Stimulated activated naive B cell treated with anti-CD40 and anti-IgM and Interleukin-4, amounts not matched to agents 10 μg/mL and 1 μg/mL and 100 μg/mL, for 72 hours (primary cell): ENCODE data around the gene PDSS2.
A peak's percentile ranks its signal among the peaks of the same experiment; 100 is the strongest.
"Not testable (repeated sequence)": the region's sequence is repeated elsewhere in the genome, so short reads cannot be mapped to it uniquely, and the experiment has no call there.

Experiments used
- ATAC-seq, 2 donors: fragments of 150-1000 bp; cut with Tn5 transposase; replicated peaks; 2 replicates each; pipeline ENCODE4 v1.10.0; 2021; ENCODE audit warnings: moderate library complexity in 1 of 2
- DNase-seq: peaks from one replicate; pipeline ENCODE4 v3.0.0; 2021
- H3K27ac Mint-ChIP-seq: one replicate; pipeline ENCODE4 v1.8.0; 2022; ENCODE audit warnings: mild to moderate bottlenecking, mixed read lengths
- H3K27me3 Mint-ChIP-seq, 2 donors: one replicate each; pipeline ENCODE4 v1.8.0; 2022; ENCODE audit warnings: mixed read lengths in 2 of 2
- H3K36me3 Mint-ChIP-seq, 2 donors: one replicate each; pipeline ENCODE4 v1.8.0; 2022; ENCODE audit warnings: mixed read lengths in 2 of 2, mild to moderate bottlenecking in 1 of 2
- H3K4me1 Mint-ChIP-seq, 2 donors: one replicate each; pipeline ENCODE4 v1.8.0; 2022; ENCODE audit warnings: mixed read lengths in 2 of 2, mild to moderate bottlenecking in 1 of 2
- H3K4me3 Mint-ChIP-seq, 2 donors: one replicate each; pipeline ENCODE4 v1.8.0; 2022; ENCODE audit warnings: mild to moderate bottlenecking in 2 of 2, mixed read lengths in 2 of 2, moderate library complexity in 1 of 2
- H3K9me3 Mint-ChIP-seq, 2 donors: one replicate each; pipeline ENCODE4 v1.8.0; 2022; ENCODE audit warnings: mixed read lengths in 2 of 2, mild to moderate bottlenecking in 1 of 2

The PDSS2 gene

DNA sequence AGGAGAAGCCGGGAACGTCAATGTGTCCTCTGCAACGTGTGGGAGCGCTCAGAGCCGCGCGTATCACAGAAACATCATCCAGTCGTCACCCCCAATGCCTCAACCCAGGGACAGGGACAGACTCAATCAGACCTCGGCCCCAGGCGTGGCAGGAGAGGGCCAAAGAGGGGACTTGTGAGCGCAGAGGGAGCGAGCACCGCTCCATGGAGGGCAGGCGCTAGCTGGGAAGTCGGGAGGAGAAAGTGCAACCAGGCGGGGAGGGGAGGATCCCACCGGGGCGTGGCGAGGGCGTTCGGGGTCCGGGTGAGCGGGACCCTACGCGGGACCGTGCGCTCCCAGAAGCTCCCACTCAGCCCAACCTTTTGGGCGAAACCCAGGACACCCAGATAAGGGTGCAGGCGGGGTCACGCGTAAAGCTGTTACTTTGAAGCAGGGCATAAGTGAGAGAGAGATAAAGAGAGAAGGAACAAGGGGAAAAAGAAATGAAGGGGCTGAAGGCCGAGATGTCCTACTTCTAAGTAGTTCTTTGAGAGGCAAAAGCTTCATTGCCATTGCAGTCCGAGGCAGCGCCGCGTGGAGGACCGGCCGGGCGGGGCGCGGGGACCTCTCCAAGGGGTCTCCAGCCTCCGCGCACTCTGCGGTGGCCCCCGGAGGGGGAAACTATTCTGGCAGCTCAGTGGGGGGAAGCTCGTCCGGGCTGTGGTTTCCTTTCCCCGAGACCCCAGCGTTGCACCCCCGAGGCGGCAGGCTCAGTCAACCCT, 29.7 kb upstream of the PDSS2 start:
- DNase-seq (peak; percentile 9), ATAC-seq (peak; percentile 39 to 44)
- H3K36me3 Mint-ChIP-seq, result peaks cover 0 to 2% of the 10 kb centered on the region in 2 donors
- peaks cover 15 to 24% of the 10 kb centered on the region in 2 donors for H3K27me3 Mint-ChIP-seq
- H3K27ac Mint-ChIP-seq, result peak overlapping the region; percentile 52
- peaks cover 9 to 28% of the 10 kb centered on the region in 2 donors for H3K4me1 Mint-ChIP-seq
- no peaks in the 10 kb centered on the region for H3K9me3 Mint-ChIP-seq
- peak overlapping the region; percentile 87 to 90 for H3K4me3 Mint-ChIP-seq

DNA sequence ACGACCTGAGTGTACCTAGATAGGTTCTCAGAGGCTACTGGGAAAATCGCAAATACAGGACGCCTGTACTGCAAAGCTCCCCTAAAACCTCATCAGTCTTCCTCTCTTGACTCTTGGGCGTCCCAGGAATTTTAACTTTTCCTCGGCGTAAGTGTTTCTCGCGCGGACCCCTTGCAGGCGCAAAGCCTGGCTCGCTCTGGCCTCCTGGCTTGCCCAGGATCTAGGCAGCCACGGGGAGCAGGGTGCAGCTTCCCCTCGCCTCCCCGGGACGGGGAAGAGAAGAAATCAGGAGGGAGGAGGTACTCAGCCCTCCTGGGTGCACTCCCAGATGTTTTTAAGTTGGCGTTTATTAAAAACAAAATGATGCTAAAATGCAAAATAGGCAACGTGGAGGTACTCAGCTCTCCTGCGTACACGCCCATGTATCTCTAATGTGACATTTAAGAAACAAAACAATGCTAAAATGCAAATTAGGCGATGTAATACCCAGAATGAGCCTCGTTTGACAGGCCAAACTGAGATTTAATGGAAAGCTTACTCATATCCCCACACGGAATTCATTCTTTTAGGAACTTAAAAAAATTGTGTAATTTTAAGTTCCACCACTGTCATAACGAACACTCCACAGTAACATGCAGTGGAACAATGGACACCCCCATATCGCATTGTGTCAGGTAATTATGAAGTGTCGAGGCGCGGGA, 29.0 kb upstream of the PDSS2 start:
- peak in 1 of 2 donors; percentile 28 for ATAC-seq
- peak overlapping the region; percentile 87 to 90 for H3K4me3 Mint-ChIP-seq
- DNase-seq, result no peak
- H3K36me3 Mint-ChIP-seq, result peaks cover 0 to 2% of the 10 kb centered on the region in 2 donors
- H3K27me3 Mint-ChIP-seq, result peaks cover 15 to 24% of the 10 kb centered on the region in 2 donors
- H3K4me1 Mint-ChIP-seq, result peaks cover 9 to 28% of the 10 kb centered on the region in 2 donors
- peak overlapping the region; percentile 52 for H3K27ac Mint-ChIP-seq
- H3K9me3 Mint-ChIP-seq, result no peaks in the 10 kb centered on the region

DNA sequence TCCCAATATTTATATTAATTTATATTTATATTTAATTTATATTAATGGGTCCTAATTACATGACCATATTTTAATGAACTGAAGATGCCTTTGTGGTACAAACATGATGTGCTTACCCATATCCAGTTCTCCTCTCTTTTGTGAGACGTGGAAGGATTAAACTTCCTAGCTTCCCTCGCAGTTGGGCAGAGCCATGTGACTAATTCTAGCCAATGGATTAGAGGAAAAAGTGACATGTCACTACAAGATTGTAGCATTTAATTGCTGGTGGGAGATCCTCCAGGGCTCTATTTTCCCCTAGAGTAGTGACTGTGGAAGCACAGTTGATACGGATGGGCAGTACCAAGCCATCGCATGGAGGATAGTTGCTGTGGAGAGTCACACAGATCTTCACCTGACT, 25.8 kb upstream of the PDSS2 start:
- peaks cover 6 to 15% of the 10 kb centered on the region in 2 donors for H3K4me1 Mint-ChIP-seq
- DNase-seq, result no peak
- H3K9me3 Mint-ChIP-seq, result no peaks in the 10 kb centered on the region
- ATAC-seq, result no peak
- no peaks in the 10 kb centered on the region for H3K36me3 Mint-ChIP-seq
- H3K27ac Mint-ChIP-seq, result no peak overlapping the region
- H3K4me3 Mint-ChIP-seq, result no peak overlapping the region
- H3K27me3 Mint-ChIP-seq, result peaks cover 36 to 41% of the 10 kb centered on the region in 2 donors

DNA sequence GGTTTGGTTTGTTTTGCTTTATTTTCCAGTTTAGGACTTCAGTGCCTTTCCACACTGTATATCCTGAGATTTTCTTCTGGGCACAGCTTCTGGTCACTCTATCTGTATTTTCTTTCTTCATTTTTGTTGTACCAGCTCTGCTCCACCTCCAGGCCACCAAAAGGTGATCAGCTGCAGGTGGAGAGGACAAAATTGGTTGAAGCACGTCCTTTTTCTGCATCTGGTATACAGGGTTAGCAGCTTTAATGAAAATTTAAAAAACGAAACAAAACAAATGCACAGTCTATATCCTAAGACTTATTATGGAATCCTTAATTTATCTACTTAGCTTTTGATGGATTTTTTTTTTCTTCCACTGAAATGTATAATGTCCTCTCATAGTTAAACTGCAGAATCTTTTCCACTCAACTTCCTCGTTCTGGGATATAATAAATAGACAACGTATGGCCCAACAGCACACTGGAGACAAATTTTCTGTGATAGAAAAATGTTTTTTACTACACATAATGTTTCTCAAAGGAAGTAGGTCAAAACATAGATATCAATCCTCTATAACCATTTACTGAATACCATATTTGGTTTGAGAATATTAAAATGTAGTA, 19.8 kb upstream of the PDSS2 start:
- H3K36me3 Mint-ChIP-seq, result no peaks in the 10 kb centered on the region
- H3K9me3 Mint-ChIP-seq, result no peaks in the 10 kb centered on the region
- no peaks in the 10 kb centered on the region for H3K4me1 Mint-ChIP-seq
- H3K27me3 Mint-ChIP-seq, result peaks cover 19 to 56% of the 10 kb centered on the region in 2 donors
- no peak overlapping the region for H3K27ac Mint-ChIP-seq
- no peak overlapping the region for H3K4me3 Mint-ChIP-seq
- no peak for DNase-seq
- ATAC-seq, result no peak

DNA sequence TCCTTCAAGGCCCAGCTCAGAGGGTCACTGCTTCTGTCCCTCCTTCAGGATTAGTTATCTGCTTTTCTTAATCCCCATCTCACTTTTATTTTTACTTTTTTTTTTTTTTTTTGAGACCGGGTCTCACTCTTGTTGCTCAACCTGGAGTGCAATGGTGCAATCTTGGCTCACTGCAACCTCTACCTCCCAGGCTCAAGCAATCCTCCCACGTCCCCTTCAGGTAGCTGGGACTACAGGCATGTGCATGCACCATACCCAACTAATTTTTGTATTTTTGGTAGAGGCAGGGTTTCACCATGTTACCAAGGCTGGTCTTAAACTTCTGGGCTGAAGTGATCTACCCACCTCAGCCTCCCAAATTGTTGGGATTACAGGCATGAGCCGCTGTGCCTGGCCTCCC, 16.5 kb upstream of the PDSS2 start:
- not testable (repeated sequence) for H3K27ac Mint-ChIP-seq, H3K4me3 Mint-ChIP-seq, H3K36me3 Mint-ChIP-seq, H3K9me3 Mint-ChIP-seq, DNase-seq, ATAC-seq, H3K4me1 Mint-ChIP-seq
- H3K27me3 Mint-ChIP-seq, result peaks cover 7 to 53% of the 10 kb centered on the region in 2 donors

DNA sequence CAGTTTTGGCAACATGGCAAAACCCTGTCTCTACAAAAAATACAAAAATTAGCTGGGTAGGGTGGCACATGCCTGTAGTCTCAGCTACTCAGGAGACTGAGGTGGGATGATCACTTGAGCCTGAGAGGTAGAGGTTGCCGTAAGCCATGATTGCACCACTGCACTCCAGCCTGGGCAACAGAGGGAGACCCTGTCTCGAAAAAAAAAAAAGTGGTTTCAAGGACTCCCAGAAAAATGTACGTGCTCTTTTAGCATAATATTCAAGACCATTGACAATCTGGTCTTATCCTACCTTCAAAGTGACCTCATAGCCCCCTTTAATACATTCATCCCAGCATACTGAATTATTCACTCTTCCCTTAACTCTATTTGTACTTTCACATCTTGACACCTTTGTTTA, 16.0 kb upstream of the PDSS2 start:
- not testable (repeated sequence) for H3K27ac Mint-ChIP-seq, H3K36me3 Mint-ChIP-seq, ATAC-seq, H3K9me3 Mint-ChIP-seq, H3K4me1 Mint-ChIP-seq, H3K4me3 Mint-ChIP-seq, DNase-seq
- peaks cover 3 to 49% of the 10 kb centered on the region in 2 donors for H3K27me3 Mint-ChIP-seq

DNA sequence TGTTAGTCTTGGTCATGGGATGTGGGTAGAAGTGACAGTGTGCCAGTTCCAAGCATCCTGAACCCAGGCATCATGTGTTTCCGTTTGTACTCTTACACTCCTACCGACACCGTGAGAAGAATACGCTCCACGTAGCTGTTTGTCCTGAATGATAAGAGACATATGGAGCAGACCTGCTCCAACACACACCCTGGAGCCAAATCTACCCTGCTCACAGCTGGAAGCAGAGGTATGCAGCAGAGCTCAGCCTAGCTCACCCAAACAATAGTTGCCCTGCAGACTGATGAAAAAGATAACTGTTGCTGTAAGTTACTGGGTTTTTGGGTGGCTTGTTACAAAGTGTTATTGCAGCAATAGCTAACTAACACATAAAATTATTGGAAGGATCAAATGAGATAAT, 14.3 kb upstream of the PDSS2 start:
- H3K9me3 Mint-ChIP-seq, result no peaks in the 10 kb centered on the region

DNA sequence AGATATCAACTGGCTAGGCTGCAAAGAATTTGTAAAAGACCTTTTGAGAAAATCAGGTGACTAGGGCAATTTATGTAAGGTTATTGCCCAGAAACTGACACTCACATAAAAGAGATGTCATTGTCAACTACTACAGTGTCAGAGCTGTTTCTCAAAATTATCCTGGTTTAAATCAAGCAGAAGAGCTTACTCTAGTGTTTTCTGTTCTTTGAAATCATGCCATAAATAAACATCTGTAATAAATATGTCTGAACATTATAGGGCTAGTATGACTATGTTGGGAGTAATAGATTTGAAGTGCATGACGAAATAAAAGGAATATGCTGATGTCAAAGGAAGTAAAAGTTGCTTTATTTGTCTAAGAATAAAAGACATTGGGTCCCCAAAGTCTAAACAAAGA, 11.0 kb upstream of the PDSS2 start:
- H3K4me3 Mint-ChIP-seq, result no peak overlapping the region
- no peak for ATAC-seq
- no peaks in the 10 kb centered on the region for H3K36me3 Mint-ChIP-seq
- H3K27me3 Mint-ChIP-seq, result peaks cover 3 to 43% of the 10 kb centered on the region in 2 donors
- H3K9me3 Mint-ChIP-seq, result no peaks in the 10 kb centered on the region
- no peaks in the 10 kb centered on the region for H3K4me1 Mint-ChIP-seq
- H3K27ac Mint-ChIP-seq, result no peak overlapping the region
- no peak for DNase-seq

More for the DNA sequence above, 14.3 kb upstream of the PDSS2 start:
- no peak overlapping the region for H3K4me3 Mint-ChIP-seq
- H3K36me3 Mint-ChIP-seq, result no peaks in the 10 kb centered on the region
- no peaks in the 10 kb centered on the region for H3K4me1 Mint-ChIP-seq
- DNase-seq (no peak), ATAC-seq (no peak)
- no peak overlapping the region for H3K27ac Mint-ChIP-seq
- peaks cover 3 to 43% of the 10 kb centered on the region in 2 donors for H3K27me3 Mint-ChIP-seq

DNA sequence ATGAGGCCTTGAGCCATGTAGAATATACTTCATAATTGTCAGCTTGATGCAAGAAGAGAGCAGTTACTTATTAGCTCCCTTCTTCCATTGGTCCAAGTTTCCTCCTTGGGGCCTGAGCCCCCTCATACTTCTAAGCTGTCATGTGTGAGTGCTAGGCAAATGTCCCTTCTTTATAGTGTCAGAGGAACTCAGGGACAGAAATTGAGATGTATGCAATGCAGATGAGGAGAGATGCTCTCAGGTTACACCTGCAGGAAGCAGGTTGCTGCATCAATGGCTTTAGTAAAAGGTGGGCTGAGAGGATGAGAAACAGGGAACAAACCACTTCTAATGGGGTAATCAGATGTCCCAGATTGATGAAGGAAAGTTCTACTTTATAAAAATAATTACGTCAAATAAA, 6.7 kb upstream of the PDSS2 start:
- no peak for ATAC-seq
- H3K4me1 Mint-ChIP-seq, result no peaks in the 10 kb centered on the region
- no peak overlapping the region for H3K4me3 Mint-ChIP-seq
- DNase-seq, result no peak
- H3K9me3 Mint-ChIP-seq, result no peaks in the 10 kb centered on the region
- H3K36me3 Mint-ChIP-seq, result no peaks in the 10 kb centered on the region
- no peak overlapping the region for H3K27ac Mint-ChIP-seq
- H3K27me3 Mint-ChIP-seq, result peaks cover 0 to 19% of the 10 kb centered on the region in 2 donors

DNA sequence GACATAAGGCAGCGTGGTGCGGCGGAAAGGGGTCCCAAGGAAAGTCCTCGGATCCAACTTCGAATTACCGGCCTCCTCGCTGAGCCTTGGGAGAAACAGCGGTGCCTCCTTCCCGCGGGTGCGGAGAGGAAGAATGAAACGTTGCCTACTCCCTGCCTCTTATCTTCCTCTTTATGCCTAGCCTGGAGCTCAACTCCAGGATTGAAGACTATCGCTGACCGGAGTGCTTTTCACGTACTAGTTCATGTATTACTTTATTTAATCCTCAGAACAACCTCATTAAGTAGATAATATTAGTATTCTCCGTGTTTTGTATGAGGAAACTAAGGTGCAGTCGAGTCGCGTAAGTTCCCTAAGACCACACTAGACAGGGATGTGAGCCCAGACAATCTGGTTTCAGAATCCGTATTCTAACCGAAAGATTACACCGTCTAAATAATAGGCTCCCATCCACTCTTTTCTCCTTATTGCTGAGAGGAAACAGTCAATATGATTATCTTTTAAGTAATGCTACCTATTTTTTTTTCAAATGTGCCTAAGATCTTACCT, 793 bp upstream of the PDSS2 start:
- H3K4me3 Mint-ChIP-seq, result peak overlapping the region; percentile 88 to 92
- H3K27ac Mint-ChIP-seq, result peak overlapping the region; percentile 97
- ATAC-seq (no peak), DNase-seq (no peak)
- H3K36me3 Mint-ChIP-seq, result no peaks in the 10 kb centered on the region
- H3K27me3 Mint-ChIP-seq, result no peaks in the 10 kb centered on the region
- no peaks in the 10 kb centered on the region for H3K9me3 Mint-ChIP-seq
- peaks cover 5 to 13% of the 10 kb centered on the region in 2 donors for H3K4me1 Mint-ChIP-seq

DNA sequence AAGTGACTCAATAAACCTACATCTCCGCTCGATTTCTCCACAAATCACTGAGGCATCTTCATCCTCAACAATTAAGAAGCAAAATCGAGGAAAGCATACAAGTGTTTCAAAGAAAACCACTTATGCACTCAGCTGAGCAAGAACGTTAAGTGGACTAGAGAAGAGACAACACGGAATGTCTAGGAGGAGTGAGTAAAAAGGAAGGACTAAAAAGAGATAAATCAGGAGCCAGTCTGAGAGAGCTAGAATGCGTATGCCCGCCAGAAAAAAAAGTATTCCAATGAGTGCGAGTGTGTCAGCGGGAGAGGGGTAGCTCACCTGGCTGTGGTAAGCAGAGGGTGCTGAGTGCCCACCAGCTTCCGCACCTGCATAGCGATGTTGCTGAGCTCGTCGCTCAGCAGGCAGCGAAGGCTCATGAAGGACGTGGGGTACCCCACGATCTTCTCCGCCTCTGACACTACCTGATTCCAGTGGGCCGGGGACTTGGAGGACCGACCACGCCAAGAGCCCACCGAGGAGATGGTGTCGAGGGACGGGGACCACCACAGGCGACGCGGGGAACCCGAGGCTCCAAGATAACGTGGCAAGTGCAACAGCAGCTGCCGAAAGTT, 587 bp downstream of the PDSS2 start:
- ATAC-seq (peak; percentile 20 to 21), DNase-seq (no peak)
- H3K4me1 Mint-ChIP-seq, result peaks cover 5 to 15% of the 10 kb centered on the region in 2 donors
- peak overlapping the region; percentile 88 to 92 for H3K4me3 Mint-ChIP-seq
- H3K9me3 Mint-ChIP-seq, result no peaks in the 10 kb centered on the region
- H3K27me3 Mint-ChIP-seq, result no peaks in the 10 kb centered on the region
- H3K36me3 Mint-ChIP-seq, result peaks cover 2 to 3% of the 10 kb centered on the region in 2 donors
- peak overlapping the region; percentile 97 for H3K27ac Mint-ChIP-seq

DNA sequence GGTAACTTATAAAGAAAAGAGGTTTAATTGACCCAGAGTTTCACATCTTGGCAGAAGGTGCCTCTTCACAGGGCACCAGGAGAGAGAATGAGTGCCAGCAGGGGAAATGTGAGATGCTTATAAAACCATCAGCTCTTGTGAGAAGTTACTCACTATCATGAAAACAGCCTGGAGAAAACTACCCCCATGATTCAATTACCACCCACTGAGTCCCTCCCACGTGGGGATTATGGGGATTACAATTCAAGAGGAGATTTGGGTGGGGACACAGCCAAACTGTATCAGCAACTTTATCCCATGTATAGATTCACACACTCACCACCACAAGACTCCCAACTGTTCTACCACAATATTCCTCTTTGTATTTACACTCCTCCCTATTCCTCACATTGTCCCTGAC, 10.6 kb downstream of the PDSS2 start:
- Mint-ChIP-seq H3K4me3 (no peak overlapping the region), H3K9me3 (peaks cover 24 to 29% of the 10 kb centered on the region in 2 donors), H3K27ac (no peak overlapping the region), H3K36me3 (peaks cover 49 to 69% of the 10 kb centered on the region in 2 donors), H3K27me3 (no peaks in the 10 kb centered on the region), H3K4me1 (peaks cover under 1 to 7% of the 10 kb centered on the region in 2 donors)
- DNase-seq, result no peak
- ATAC-seq, result no peak

DNA sequence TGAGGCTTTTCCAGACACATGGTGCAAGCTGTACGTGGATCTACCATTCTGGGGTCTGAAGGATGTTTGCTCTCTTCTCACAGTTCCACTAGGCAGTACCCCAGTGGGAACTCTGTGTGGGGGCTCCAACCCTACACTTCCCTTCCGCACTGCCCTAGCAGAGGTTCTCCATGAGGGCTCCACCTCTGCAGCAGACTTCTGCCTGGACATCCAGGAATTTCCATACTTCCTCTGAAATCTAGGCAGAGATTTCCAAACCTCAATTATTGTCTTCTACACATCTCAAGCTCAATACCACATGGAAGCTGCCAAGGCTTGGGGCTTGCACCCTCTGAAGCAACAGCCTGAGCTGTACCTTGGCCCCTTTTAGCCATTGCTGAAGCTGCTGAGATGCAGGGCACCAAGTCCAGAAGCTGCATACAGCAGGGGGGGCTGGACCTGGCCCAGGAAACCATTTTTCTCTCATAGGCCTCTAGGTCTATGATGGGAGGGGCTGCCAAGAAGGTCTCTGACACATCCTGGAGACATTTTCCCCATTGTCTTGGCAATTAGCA, 11.6 kb downstream of the PDSS2 start:
- H3K4me3 Mint-ChIP-seq, result no peak overlapping the region
- peaks cover 48 to 62% of the 10 kb centered on the region in 2 donors for H3K36me3 Mint-ChIP-seq
- DNase-seq (no peak), ATAC-seq (no peak)
- no peak overlapping the region for H3K27ac Mint-ChIP-seq
- peaks cover 7 to 10% of the 10 kb centered on the region in 2 donors for H3K4me1 Mint-ChIP-seq
- H3K27me3 Mint-ChIP-seq, result no peaks in the 10 kb centered on the region
- H3K9me3 Mint-ChIP-seq, result peaks cover 24 to 29% of the 10 kb centered on the region in 2 donors

DNA sequence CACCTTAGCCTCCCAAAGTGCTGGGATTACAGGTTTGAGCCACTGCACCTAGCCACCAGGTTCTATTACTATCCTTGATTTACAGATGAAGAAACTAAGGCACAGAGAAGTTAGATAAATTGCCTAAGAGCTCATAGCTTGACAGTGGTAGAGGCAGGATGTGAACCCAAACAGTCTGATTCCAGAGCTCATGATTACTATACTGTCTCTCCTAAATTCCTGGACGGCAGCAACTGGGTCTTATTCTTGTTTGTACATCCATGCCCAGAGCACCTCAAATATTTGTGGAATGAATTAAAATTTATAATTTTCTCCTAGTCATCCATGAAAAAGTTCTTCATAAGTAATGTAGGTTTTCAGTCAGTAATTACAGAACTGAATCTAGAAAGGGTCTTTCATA, 15.1 kb downstream of the PDSS2 start:
- Mint-ChIP-seq H3K4me1 (peaks cover 13 to 18% of the 10 kb centered on the region in 2 donors), H3K4me3 (no peak overlapping the region), H3K27me3 (no peaks in the 10 kb centered on the region), H3K27ac (no peak overlapping the region), H3K9me3 (peaks cover 19 to 21% of the 10 kb centered on the region in 2 donors), H3K36me3 (peaks cover 38 to 44% of the 10 kb centered on the region in 2 donors)
- DNase-seq (no peak), ATAC-seq (no peak)
